ENCODE results near the gene TEK.

GRCh38 chr9:27078685-27079084, 30.3 kb upstream of the TEK start:
- TF ChIP-seq JUNB (CRISPR knock-in tag; conservative IDR thresholded peaks at IDR 0.05) (no peak), REST (IDR thresholded peaks at IDR 0.05; ENCODE audit: borderline replicate concordance) (no peak), REST (CRISPR knock-in tag; IDR thresholded peaks at IDR 0.05; ENCODE audit: low read depth) (no peak), CTCF (IDR thresholded peaks at IDR 0.05 in 2 of 3, conservative IDR thresholded peaks at IDR 0.05 in 1 of 3; ENCODE audit: insufficient read depth in 2 of 3, low read depth in 1 of 3, low read length in 3 of 3) (no peak), ZNF280B (CRISPR knock-in tag; IDR thresholded peaks at IDR 0.05) (no peak), ZNF780A (CRISPR knock-in tag; IDR thresholded peaks at IDR 0.05) (no peak), PPARD (CRISPR knock-in tag; IDR thresholded peaks at IDR 0.05) (no peak), ZNF79 (CRISPR knock-in tag; IDR thresholded peaks at IDR 0.05; ENCODE audit: low read depth) (no peak), NCOR1 (IDR thresholded peaks at IDR 0.05) (no peak), KLF16 (IDR thresholded peaks at IDR 0.05) (no peak), ATF7 (IDR thresholded peaks at IDR 0.05) (no peak), TAF15 (IDR thresholded peaks at IDR 0.05; ENCODE audit: low read depth, low read length) (no peak), RBBP5 (IDR thresholded peaks at IDR 0.05; ENCODE audit: borderline replicate concordance, insufficient read depth, low read length, poor library complexity, severe bottlenecking) (no peak)
- TF ChIP-seq, protein P1, sequence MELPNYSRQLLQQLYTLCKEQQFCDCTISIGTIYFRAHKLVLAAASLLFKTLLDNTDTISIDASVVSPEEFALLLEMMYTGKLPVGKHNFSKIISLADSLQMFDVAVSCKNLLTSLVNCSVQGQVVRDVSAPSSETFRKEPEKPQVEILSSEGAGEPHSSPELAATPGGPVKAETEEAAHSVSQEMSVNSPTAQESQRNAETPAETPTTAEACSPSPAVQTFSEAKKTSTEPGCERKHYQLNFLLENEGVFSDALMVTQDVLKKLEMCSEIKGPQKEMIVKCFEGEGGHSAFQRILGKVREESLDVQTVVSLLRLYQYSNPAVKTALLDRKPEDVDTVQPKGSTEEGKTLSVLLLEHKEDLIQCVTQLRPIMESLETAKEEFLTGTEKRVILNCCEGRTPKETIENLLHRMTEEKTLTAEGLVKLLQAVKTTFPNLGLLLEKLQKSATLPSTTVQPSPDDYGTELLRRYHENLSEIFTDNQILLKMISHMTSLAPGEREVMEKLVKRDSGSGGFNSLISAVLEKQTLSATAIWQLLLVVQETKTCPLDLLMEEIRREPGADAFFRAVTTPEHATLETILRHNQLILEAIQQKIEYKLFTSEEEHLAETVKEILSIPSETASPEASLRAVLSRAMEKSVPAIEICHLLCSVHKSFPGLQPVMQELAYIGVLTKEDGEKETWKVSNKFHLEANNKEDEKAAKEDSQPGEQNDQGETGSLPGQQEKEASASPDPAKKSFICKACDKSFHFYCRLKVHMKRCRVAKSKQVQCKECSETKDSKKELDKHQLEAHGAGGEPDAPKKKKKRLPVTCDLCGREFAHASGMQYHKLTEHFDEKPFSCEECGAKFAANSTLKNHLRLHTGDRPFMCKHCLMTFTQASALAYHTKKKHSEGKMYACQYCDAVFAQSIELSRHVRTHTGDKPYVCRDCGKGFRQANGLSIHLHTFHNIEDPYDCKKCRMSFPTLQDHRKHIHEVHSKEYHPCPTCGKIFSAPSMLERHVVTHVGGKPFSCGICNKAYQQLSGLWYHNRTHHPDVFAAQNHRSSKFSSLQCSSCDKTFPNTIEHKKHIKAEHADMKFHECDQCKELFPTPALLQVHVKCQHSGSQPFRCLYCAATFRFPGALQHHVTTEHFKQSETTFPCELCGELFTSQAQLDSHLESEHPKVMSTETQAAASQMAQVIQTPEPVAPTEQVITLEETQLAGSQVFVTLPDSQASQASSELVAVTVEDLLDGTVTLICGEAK (IDR thresholded peaks at IDR 0.05): no peak
- TF ChIP-seq, protein P1 (CRISPR knock-in tag; IDR thresholded peaks at IDR 0.05): no peak
